Vagina (tissue), 2 donors: Measurements from ENCODE around the gene ARG2. TPM values are rescaled to one million over a fixed set of nuclear protein-coding genes. Genes with fewer than 3 reads are reported as not detected.
A peak's percentile ranks its signal among the peaks of the same experiment; 100 is the strongest.

Experiments
- DNase-seq, 2 donors: peaks; one replicate each; pipeline ENCODE4 v3.0.0-alpha.2; 2017; ENCODE audit errors: extremely low spot score in 2 of 2
- H3K27ac ChIP-seq: fragments of 200-600 bp; sonication (generic); one replicate; pipeline ENCODE4 v1.5.1; 2019
- H3K27me3 ChIP-seq: fragments of 200-600 bp; sonication (generic); one replicate; pipeline ENCODE4 v1.5.1; 2019
- H3K36me3 ChIP-seq, 2 donors: fragments of 200-600 bp; sonication (generic); one replicate each; pipeline ENCODE4 v1.5.1; 2017 to 2019
- H3K4me1 ChIP-seq: fragments of 200-600 bp; sonication (generic); one replicate; pipeline ENCODE4 v1.5.1; 2019
- H3K4me3 ChIP-seq, 2 donors: fragments of 200-600 bp; sonication (generic); 1 replicate in 1 of 2; 2 replicates in 1 of 2; pipeline ENCODE4 v1.5.1; 2016 to 2019
- H3K9me3 ChIP-seq: fragments of 200-600 bp; sonication (generic); one replicate; pipeline ENCODE4 v1.5.1; 2019
- CTCF ChIP-seq, 3 experiments: fragments of 450-650 bp in 2 of 3; fragments of 200-600 bp in 1 of 3; sonication (generic) in 1 of 3; IDR thresholded peaks; one replicate each; pipeline ENCODE4 v1.5.1; 2017 to 2019; ENCODE audit warnings: antibody characterized with exemption in 3 of 3, mild to moderate bottlenecking in 2 of 3, moderate library complexity in 2 of 3
- POLR2A ChIP-seq, 2 donors: fragments of 450-650 bp; IDR thresholded peaks; one replicate each; pipeline ENCODE4 v1.6.1; 2017; ENCODE audit warnings: antibody characterized with exemption in 2 of 2, mild to moderate bottlenecking in 2 of 2, moderate library complexity in 2 of 2
- POLR2AphosphoS5 ChIP-seq, 2 donors: sonication (generic); formaldehyde crosslinking; IDR thresholded peaks; one replicate each; pipeline ENCODE4 v1.9.0; 2017; ENCODE audit warnings: antibody characterized with exemption in 2 of 2, mild to moderate bottlenecking in 2 of 2, low read depth in 1 of 2; ENCODE audit not compliant: insufficient read depth in 1 of 2
- intact Hi-C: fragments of 100-400 bp; cut with DNase I; formaldehyde crosslinking; loops from one replicate; pipeline ENCODE4 v1.15.1; 2023
- total RNA-seq: library from RNA; depleted of rRNA; stranded (reverse); fragments of >200 nt; gene quantifications from one replicate; pipeline ENCODE4 v1.2.3, GENCODE V29; 2016

ARG2 gene
- total RNA-seq, 1 donor from 2014 or later = 14.2 TPM

GRCh38 chr14:67675219-67675582 lies 55.5 kb downstream of the ARG2 start:
- Histone ChIP-seq H3K36me3 (peaks cover 0 to 11% of the 10 kb centered on the region in 2 donors), H3K27me3 (no peaks in the 10 kb centered on the region), H3K9me3 (no peaks in the 10 kb centered on the region), H3K27ac (peak overlapping the region; percentile 99), H3K4me1 (peaks cover 30% of the 10 kb centered on the region), H3K4me3 (peak overlapping the region; percentile 78 to 97)
- no peak for TF ChIP-seq POLR2AphosphoS5 (IDR thresholded peaks at IDR 0.05; ENCODE audit: insufficient read depth in 1 of 2, low read depth in 1 of 2)
- no peak for TF ChIP-seq CTCF (IDR thresholded peaks at IDR 0.05)
- TF ChIP-seq POLR2A (IDR thresholded peaks at IDR 0.05) = no peak
- no peak for DNase-seq
- intact Hi-C loops = no loop called here

GRCh38 chr14:67679006-67679405 lies 59.3 kb downstream of the ARG2 start:
- H3K27ac ChIP-seq = no peak overlapping the region
- DNase-seq = no peak
- H3K9me3 ChIP-seq = no peaks in the 10 kb centered on the region
- H3K27me3 ChIP-seq = no peaks in the 10 kb centered on the region
- TF ChIP-seq CTCF (IDR thresholded peaks at IDR 0.05) = no peak
- TF ChIP-seq POLR2AphosphoS5 (IDR thresholded peaks at IDR 0.05; ENCODE audit: insufficient read depth in 1 of 2, low read depth in 1 of 2) = no peak
- no peak for TF ChIP-seq POLR2A (IDR thresholded peaks at IDR 0.05)
- no peak overlapping the region for H3K4me3 ChIP-seq
- peaks cover 0 to 20% of the 10 kb centered on the region in 2 donors for H3K36me3 ChIP-seq
- H3K4me1 ChIP-seq = peaks cover 8% of the 10 kb centered on the region
- intact Hi-C loops = no loop called here

GRCh38 chr14:67680121-67680602 lies 60.4 kb downstream of the ARG2 start:
- Histone ChIP-seq H3K36me3 (peaks cover 0 to 21% of the 10 kb centered on the region in 2 donors), H3K4me1 (peaks cover 6% of the 10 kb centered on the region), H3K27me3 (no peaks in the 10 kb centered on the region), H3K9me3 (no peaks in the 10 kb centered on the region), H3K27ac (no peak overlapping the region), H3K4me3 (no peak overlapping the region)
- DNase-seq = no peak
- intact Hi-C loops = no loop called here
- TF ChIP-seq POLR2AphosphoS5 (IDR thresholded peaks at IDR 0.05; ENCODE audit: insufficient read depth in 1 of 2, low read depth in 1 of 2) = no peak
- TF ChIP-seq POLR2A (IDR thresholded peaks at IDR 0.05) = no peak

GRCh38 chr14:67680941-67681340 lies 61.2 kb downstream of the ARG2 start:
- no peak overlapping the region for H3K27ac ChIP-seq
- no peaks in the 10 kb centered on the region for H3K4me1 ChIP-seq
- no peak for DNase-seq
- no peaks in the 10 kb centered on the region for H3K27me3 ChIP-seq
- no peak overlapping the region for H3K4me3 ChIP-seq
- peaks cover 0 to 21% of the 10 kb centered on the region in 2 donors for H3K36me3 ChIP-seq
- no peaks in the 10 kb centered on the region for H3K9me3 ChIP-seq
- intact Hi-C loops = no loop called here
- TF ChIP-seq CTCF (IDR thresholded peaks at IDR 0.05) (no peak), POLR2AphosphoS5 (IDR thresholded peaks at IDR 0.05; ENCODE audit: insufficient read depth in 1 of 2, low read depth in 1 of 2) (no peak), POLR2A (IDR thresholded peaks at IDR 0.05) (no peak)

- H3K4me1 ChIP-seq = no peaks in the 10 kb centered on the region
- intact Hi-C loops = no loop called here
- H3K9me3 ChIP-seq = no peaks in the 10 kb centered on the region
- H3K27me3 ChIP-seq = no peaks in the 10 kb centered on the region
- H3K27ac ChIP-seq = no peak overlapping the region
- TF ChIP-seq POLR2AphosphoS5 (IDR thresholded peaks at IDR 0.05; ENCODE audit: insufficient read depth in 1 of 2, low read depth in 1 of 2) = no peak
- no peak for TF ChIP-seq POLR2A (IDR thresholded peaks at IDR 0.05)
- TF ChIP-seq CTCF (IDR thresholded peaks at IDR 0.05) = no peak
- no peak overlapping the region for H3K4me3 ChIP-seq
- no peak for DNase-seq
- peaks cover 0 to 33% of the 10 kb centered on the region in 2 donors for H3K36me3 ChIP-seq
Observed at GRCh38 chr14:67683842-67684241, 64.1 kb downstream of the ARG2 start.
